HuH-7.5 (cell line): ENCODE measurements around the gene DNASE1L3.

Experiments used
- DNase-seq: peaks from one replicate; pipeline ENCODE4 v3.0.0; 2011; ENCODE audit warnings: low spot score

The DNASE1L3 gene

DNA sequence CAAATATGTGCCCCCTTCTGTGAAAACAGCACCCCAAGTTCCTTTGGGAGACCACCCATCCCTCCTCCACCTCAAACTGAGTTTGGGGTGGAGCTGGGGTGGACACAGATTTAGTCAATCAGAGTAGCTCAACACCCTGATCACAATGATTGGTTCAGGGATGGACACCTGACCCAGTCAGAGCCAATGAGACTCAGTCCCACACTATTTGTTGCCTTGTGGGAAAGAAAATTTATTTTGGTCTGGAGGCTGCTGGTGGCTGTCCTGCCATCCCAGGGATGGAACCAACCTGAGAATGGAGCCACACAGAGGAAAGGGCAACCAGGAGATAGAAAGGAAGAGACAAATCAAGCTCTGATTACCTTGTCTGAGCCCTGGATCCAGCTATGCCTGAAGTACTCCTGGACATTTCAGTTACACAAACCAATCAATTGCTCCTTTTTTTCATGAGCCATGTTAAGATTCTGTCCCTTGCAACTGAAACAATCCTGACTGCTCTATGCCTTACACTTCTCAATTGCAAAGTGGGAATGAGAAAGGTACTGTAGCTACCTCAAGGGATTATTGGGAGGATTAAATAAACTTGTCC is 10.6 kb downstream of the DNASE1L3 start:
- DNase-seq = no peak

DNA sequence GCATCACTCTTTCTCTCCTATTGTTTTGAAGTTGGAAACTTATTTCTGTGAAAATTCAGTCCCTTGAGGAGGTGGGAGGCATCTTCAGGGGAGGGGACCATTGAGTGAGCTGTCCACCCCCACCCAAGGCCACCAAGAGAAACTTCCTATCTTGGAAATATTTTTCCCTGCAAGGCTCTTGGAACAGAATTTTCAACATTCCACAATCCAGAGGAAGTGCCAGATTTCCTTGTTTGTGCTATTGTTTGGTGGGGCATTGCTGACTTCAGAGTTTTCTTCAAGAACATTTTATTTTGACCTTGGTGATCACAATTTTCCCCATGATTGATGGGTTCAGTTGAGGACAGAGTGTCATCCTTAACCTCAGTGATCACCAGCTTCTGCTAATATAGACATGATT is 12.0 kb downstream of the DNASE1L3 start:
- DNase-seq = no peak

DNA sequence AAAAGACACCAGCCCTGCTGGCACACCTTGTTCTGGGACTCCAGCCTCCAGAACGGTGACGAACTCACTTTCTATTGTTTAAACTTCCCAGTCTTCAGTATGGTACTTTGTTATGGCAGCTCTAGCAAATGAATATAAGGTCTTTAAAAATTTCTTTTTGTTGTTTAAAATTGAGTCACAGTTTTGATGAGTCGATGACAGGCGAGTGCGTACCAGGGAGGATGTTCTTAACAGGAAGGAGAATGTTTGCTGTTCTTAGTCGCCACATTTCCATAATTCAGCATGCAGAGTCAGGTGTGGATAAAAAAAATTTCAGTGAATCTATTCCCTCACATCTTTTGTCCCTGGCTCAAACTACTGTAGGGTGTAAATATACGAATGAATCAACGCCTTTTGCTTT is 12.4 kb downstream of the DNASE1L3 start:
- no peak for DNase-seq

DNA sequence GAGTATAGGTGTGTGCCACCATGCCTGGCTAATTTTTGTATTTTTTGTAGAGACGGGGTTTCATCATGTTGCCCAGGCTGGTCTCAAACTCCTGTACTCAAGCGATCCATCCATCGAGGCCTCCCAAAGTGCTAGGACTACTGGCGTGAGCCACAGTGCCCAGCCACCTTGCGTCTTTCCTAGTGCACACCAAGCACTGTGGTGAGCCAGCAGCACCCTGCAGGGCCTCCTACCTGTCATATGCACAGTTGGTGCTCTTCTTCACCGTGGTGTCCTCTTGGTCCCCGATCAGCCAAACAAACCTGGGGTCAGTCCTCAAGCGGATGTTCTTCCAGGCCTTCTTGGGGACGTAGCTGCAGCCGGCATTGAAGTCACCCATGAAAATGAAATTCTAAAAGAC is 13.2 kb downstream of the DNASE1L3 start:
- no peak for DNase-seq

DNA sequence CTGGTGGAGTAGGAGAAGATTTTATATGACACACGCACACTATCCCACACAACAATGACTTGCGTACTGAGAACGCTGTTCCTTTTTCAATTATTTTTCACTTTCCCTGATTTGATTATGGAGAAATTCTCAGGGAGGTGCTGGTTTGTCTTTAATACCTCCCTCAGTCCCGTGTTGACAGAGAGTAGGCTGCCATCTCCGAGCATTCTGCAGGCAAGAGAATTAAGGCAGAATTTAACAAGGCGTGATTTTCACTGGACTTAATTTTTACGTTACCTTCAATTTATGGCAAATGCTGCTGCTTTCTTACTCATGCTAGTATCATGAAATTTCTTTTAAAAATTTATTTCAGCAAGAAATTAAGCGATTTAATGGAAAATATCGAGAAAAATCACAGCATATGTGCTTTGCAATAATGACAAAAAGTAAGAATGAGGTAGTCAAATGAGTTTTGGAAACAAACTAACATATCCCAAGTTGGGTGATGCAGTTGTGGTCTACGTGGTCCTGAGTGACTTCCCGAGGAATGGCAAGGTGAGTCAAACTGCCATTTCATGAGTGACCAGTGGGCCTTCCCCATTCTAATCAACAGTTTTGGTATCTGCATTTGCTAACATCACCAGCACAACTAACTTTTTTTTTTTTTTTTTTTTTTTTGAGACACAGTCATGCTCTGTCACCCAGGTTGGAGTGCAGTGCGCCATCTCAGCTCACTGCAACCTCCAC is 16.9 kb downstream of the DNASE1L3 start:
- no peak for DNase-seq

DNA sequence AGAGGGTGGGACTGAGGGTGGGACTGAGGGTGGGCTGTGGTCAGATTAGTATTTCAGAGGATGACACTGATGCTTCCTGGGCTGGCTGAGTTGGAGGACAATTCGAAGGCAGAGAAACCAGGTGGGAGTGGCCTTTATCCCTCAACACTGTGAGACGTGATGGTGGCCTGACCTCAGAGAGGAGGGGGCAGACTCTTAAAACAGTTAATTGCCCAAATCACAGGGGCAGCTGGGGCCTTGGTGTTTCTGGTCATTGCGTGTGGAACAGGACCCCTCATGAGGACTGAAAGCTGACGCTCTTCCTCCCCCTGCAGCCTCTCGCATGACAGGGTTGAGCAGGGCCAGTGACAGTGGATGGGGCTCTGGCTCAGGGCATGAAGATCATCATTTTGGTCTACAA is 18.7 kb downstream of the DNASE1L3 start:
- no peak for DNase-seq

DNA sequence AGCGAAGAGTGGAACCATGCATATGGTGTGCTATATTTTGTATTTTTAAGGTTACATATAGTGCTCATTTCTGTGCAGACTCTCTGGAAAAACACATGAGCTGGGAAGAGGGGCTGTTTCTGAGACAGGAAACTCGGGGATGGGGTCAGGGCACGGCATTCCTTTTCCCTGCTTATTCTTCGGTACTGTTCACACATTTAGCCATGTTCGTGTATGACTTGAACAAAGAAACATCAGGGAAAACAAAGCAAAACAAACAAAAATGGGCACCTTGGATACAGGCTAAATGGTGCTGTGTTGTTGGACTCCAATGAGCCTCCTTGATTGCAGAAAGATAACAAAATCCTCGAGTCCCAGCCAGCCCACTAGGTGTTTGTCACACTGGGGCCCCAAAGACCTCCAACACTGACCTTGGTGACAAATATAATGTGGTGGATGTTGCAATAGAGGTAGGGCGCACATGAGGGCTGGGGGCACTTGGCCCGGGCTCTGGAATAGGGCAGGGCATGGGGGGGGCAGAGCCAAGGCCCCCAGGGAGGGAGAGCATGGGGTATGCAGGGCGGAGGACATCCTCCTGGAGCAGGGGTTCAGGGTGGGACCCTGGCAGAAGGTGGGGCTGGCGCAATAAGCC is 19.3 kb downstream of the DNASE1L3 start:
- DNase-seq = no peak

DNA sequence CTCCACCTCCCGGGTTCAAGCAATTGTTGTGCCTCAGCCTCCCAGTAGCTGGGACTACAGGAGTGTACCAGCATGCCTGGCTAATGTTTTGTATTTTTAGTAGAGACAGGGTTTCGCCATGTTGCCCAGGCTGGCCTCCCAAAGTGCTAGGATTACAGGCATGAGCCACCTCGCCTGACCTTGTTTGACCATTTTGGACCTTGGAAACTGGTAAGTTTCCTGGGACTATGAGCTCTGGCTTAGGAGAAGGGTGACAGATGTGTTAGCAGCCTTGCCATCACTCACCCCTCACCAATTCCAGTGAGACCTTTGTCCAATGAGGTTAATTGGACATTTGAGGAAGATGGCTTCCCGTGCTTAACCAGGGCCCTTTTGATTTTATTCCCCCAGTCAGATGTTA is 19.9 kb downstream of the DNASE1L3 start:
- no peak for DNase-seq

DNA sequence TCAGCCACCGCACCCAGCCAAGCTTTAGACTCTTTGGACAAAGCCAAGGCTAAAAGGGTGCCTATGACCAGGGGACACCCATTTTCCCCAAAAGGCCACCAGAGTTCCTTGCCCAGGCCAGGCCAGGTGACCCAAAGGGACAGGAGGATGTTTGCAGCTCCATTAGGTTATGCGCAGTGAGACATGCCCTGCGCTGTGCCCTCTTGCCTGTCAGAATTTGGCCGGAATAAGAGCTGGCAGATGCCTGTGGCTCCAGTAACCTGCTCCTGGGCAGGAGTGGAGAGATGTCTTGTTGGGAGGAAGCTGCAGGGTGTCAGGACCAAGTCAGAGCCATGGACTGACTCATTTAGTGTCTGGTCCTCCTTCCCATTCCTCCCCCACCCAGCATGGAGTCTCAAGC is 20.5 kb downstream of the DNASE1L3 start:
- DNase-seq = no peak

DNA sequence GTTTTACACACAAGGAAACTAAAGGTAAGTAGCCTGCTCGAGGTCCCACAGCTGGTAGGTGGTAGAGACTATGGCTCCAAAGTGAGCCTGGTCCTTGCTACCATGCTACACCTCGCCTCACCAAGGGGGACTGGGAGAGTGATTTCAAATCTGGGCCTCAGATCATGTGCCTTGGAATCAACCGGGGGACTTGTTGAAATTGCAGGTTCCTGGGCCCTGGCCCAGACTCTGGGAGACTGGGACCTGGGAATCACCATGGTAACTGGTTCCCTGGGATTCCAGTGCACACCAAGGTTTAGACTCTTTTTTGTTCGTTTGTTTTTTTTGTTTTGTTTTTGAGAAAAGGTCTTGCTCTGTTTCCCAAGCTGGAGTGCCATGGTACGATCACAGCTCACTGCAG is 21.1 kb downstream of the DNASE1L3 start:
- DNase-seq = no peak

DNA sequence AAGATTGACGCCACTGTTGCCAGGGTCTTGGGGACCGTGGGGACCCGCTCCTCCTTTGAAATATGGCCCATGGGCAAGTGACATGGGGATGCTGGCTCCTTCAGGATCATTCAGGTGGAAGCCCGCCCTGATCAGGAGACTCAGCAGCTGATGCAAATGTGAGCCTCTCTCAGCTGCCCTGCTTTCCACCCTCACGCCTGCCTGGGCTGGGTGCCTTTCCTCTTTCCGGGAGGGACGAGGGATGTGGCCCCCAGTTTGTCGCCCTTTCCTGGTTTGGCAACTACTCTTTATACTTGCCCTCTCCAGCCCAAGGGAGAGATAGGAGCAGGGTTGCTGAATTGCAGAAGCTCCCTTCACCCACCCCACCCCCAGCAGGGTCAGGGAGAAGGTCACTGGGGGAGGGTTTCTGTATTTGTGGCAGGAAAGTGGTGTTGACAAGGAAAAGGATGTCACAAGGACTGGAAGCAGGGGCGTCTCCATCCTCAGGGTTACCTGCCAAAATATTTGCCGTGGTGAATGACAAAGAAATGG is 21.8 kb downstream of the DNASE1L3 start:
- DNase-seq = no peak

DNA sequence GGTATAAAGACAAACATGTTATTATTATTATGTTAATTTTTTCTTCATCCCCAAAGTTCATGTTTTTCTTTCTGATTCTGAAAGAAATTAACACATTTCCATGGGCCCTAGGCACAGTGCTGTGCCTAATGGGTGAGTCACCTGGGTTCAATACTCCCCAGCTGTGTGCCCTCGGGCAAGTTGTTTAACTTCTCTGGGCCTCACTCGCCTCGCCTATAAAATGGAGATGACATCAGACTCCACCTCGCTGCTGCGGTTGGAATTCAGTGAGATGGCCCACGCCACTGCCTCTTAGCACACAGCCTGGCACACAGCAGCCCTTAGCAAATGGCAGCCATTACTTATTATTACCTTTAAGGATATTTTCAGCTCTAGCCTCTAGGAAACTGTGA is 22.6 kb downstream of the DNASE1L3 start:
- DNase-seq = no peak

DNA sequence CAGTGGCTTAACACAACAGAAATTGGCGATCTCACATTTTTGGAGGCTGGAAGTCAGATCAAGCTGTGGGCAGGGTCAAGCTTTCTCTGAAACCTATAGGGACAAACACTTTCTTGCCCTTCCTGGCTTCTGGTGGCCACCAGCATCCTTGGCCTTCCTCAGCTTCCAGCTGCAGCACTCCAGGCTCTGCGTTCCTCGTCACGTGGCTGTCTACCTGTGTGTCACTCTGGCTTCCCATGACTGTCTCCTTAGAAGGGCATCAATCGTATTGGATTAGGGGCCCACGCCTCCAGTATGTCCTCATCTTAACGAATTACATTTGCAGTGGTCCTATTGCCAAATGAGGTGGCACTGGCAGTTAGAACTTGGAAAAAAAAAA is 25.8 kb downstream of the DNASE1L3 start:
- no peak for DNase-seq

DNA sequence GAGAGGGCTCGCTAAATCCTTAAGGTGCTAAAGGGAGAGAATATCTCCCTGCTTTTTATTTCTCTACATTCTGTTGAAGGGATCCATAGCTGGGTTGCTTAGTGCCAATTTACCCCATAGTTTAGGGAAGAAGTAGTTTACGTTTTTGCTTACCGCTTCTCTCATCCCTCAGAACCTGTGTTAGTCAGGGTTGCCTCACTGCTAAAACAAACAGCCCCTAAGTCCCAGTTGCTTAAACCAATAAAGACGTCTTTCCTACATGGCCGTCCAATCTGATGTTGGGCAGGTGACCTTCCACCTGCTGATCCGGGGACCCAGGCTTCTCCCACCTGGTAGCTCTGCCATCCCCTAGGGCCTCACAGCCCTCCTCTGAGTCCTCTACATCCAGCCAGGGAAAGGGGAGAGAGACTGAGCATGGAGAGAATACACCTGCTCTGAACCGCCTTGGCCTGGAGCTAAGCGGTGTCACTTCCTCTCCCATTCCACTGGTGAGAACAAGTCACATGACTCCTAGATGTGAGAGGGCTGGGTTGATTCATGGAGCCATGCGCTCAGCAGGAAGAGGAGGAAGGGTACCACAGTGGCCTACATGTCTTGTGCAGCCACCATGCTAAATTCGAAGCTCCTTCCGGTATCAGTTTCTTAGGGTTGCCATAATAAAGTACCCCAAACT is 26.3 kb downstream of the DNASE1L3 start:
- DNase-seq = no peak

DNA sequence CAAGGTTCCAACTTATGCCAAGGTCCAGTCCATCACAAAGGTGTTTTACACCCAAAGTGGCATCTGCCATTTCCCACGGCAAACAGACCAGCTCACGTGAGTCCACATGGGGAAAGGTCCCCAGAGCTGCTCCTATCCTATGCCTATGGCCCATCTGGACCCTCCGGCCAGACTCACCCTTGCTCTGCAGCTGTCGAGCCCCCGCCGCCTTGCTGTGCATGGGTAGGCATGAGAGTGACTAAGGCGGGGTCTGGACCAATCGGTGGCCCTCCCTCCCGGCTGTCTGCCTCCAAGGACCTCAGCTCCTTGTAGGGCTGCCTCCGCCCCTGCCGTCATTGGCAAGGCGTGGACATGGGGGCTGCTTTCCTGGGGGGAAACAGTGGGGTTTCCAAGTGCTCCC is 26.9 kb downstream of the DNASE1L3 start:
- DNase-seq = no peak

DNA sequence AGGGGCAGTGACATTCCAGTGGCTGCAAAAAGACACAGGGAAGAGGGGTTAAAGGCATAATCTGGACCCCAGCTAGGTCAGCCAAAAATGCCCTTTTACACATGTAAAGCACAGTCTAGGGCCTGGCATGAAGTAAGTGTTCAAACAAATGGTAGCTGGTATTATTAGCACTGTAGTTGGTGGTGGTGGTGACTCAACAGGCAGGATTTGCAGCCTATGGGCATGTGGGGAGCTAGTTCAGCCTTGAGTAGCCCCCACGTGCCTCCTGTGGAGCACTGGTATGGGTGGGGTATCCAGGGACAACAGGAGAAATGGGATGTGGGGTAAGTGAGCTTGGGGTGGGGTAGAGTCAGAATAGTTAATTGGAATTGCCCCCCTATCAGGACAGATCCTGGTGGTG is 27.6 kb downstream of the DNASE1L3 start:
- DNase-seq = no peak

DNA sequence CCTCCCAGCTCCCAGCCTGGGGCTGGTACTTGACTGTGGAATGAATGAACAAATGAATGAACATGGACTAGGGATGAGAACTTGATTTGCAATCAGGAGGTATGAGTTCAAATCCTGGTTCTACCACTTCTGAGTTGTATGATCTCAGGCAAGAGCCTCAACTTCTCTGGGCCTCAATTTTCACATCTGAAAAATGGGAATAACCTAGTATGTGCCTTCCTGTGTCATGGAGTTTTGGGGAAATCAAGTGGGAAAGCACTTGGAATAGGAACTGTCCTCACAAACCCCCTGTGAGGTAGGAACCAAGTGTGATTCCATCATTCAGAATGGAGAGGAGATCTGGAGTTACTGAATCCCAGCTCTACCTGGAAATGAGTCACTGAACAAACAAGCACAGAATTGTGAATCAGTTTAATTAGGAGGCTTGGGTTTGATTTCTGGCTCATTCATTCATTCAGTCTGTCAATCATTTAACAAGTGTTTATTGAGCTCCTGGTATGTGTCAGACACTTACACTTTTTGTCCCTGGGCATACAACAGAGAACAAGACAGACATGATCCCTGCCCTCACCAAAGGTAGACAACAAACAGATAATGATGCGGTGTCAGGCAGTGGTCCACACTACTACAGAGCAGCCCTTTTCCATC is 29.7 kb downstream of the DNASE1L3 start:
- no peak for DNase-seq

DNA sequence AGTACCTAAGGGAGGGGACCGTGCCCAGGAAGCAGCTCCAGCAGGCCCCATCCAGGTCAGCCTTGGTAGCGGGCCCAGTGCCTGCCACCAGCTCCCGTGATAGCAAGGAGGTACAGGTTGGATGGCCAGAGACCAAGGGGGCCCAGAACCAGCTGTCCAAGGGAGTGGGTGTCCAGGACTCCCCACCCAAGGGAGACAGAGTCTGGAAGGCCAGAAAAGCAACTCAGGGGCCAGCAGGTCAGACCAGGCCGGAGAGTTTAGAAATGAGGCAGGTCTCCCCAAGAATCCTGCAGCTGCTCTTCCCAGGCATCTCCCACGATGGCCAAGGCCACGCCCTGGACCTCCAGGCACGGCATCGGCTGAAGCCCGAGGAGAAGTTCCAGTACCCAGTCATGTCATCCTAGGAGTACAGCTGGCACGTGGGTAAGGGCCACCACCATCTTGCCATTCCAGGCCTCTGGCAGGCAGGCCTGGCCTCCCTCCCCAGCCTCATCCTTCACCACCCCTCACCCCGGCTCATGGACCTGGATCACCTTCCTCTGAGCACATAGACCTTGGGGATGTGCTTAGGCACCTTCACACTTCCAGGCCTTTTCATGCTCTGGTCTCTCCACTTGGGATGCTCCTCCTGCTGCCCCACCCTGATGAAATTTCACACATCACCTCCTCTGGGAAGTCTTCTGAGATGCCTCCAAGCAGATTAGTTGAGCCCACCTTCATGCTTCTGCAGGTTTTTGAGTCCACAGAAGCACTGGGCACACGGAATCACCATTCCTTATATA is 30.5 kb downstream of the DNASE1L3 start:
- no peak for DNase-seq

DNA sequence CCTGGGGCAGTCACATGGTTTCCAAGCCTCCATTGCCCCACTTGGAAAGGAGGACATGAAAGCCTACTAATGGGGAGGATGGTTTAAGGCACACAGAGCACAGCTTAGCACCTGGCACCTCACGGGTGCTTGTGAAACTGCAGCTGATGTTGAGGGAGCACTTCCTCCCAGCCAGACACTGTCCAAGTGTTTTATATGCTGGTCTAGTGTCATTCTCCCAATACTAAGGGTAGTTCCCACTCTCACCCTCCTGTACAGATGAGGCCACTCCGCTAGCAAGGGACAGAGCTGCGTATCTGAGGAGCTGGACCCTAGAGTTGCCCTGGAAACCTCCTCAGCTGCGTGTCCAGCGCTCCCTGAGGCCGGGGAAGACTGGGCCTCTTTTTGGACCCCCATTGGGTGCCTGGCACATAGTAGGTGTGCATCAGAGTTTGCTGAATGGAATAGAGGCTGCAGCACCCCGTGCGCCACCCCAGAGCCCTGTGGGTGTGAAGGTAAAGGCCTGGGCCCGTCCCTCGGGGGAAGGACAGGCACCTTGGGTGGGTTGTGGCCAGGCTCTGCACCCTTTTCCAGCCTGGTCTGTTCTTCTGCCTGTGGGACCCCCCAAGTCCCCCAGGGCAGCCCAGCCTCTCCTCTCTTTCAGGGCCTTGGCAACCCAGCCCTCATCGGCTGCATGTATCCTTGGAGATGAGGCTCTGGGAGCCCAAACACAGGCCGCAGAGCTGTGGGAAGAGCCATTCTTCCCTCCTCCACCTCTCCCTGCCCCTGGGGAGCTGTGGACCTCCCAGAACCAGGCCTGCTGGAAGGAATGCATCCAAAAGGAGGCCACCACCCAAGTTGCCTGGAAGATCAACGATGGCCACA is 31.3 kb downstream of the DNASE1L3 start:
- no peak for DNase-seq

DNA sequence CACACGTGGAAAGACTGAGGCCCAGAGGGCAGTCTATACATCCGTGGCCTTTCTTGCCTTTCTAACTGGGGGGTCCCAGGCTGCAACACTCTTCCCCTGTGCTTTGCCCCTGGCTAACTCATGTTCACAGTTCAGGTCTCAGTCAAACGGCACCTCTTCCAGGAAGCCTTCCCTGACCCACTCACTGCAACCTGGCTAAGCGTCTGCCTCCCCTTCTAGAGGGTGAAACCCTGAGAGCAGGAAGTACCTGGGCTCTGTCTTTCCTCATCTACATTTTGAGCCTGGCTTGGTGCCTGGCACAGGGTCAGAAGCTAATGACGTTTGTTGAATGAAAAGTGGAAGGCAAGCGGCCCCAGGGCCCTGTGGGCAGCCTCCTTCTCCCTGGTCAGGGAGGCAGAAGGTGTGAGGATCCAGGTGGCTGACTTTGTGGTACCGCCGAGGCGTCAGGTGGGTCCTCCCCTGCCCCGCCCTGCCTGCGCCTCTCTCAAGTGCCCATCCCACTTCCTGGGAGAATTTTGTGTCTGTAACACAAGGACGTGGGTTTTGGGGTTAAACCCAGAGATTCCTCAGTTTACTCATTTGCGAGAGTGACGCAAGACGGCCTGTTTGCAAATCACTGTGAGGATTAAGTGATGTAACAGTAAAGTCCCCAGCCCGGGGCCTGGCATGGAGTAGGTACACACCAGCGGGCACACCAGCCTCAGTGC is 32.1 kb downstream of the DNASE1L3 start:
- DNase-seq = no peak
